Islet of Langerhans (tissue), 1 donor: ENCODE results near the gene SMTN.
A peak's percentile ranks its signal among the peaks of the same experiment; 100 is the strongest.
"Not testable (repeated sequence)": the region's sequence is repeated elsewhere in the genome, so short reads cannot be mapped to it uniquely, and the experiment has no call there.

ENCODE experiments used
- FAIRE-seq: peaks from one replicate; lab custom pipeline; 2011; peaks lifted over from hg19 to GRCh38; lab: Jason Lieb, UNC

The SMTN gene

DNA sequence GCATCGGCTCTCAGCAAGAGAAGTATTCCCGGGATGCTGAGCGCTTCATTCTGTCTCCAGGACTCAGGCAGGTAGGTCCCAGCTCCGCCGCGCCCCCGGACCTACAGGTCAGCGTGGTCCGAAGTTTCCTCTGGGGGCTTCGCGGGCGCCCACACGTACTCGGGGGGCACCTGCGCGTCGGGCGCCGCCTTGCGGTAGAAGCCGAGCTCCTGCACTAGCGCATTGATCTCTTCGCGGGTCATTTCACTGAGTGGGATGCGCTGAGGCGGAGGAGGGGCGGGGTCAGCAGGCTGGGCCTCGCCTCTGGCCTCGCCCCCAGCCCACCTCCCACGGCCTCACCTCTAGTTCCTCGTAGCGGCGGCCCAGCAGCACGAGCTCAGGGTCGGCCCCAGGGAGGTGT lies 23.8 kb downstream of the SMTN start:
- no peak for FAIRE-seq

DNA sequence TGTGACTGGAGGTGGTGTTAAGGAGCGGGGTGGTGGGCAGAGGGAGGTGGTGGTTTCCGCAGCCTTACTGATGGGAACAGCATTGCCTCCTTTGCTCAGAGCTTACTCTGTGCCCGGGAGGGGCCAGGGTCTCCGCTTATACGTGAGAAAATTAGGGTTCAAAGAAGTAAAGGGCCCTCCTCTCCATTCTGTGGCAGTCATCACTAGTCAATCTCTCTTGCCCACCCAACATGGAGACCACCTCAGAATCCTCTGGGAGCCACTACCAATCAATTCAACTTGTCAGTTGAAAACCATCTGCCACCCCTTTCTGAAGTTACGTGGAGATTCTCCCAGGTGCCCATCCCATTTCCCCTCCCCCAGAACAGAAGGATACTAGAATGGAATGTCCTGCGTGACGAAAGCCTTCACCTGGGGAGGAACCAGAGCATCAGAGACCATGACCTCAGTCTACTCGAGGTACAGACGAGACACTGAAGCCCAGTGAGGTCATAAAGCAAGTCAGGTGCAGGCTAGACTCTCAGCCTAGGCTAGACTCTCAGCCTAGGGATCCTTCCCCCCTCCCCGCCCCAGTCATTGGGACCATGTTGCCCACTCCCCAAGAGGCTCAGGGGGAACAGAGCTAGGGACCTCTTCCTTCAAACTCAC lies 24.3 kb downstream of the SMTN start:
- no peak for FAIRE-seq

DNA sequence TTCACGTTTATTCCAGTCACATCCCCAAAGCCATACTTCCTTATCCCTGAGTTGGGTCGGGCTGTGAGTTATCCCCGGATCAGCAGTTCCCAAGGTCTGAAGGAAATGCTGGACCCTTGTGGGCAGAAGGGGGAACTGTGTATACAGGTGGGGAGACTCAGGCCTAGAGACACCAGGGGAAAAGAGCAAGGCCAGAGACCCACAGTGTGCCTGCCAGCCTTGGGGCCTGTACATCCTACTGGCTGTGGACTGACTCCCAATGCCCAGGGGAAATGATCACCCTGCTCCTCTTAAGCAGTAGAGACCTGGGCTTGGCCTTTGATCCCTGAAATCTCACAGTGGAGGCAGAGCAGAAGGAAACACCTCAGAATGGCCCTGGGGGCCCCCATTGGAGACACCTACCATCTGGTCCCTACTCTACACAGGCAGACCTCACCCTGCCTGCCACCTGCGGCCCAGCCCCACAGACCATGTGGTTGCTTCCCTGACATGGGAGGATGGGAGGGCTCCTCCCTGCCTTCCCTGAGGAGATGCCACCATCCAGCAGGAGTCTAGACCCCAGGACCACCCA lies 25.0 kb downstream of the SMTN start:
- no peak for FAIRE-seq

DNA sequence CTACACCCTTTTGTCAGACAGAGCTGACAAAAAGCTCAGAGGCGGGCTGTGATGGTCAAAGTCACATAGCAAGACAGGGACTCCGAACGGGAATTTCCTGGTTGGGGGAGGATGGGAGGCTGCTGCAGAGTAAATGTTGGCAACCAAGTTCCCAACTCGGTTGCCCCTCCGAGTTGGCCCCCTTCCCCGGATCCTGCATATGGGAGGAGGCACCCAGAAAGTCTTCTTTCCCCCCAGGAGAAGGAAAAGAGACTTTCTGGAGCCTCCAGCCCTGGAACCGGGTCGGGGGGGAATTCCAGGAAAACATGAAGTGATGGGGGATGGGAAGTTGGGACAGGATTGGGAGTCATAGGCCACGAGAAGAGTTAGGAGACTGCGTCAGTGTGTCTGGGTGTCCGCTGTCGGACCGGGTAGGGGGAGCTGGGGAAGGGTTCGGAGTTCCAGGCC lies 25.6 kb downstream of the SMTN start:
- FAIRE-seq, result no peak

DNA sequence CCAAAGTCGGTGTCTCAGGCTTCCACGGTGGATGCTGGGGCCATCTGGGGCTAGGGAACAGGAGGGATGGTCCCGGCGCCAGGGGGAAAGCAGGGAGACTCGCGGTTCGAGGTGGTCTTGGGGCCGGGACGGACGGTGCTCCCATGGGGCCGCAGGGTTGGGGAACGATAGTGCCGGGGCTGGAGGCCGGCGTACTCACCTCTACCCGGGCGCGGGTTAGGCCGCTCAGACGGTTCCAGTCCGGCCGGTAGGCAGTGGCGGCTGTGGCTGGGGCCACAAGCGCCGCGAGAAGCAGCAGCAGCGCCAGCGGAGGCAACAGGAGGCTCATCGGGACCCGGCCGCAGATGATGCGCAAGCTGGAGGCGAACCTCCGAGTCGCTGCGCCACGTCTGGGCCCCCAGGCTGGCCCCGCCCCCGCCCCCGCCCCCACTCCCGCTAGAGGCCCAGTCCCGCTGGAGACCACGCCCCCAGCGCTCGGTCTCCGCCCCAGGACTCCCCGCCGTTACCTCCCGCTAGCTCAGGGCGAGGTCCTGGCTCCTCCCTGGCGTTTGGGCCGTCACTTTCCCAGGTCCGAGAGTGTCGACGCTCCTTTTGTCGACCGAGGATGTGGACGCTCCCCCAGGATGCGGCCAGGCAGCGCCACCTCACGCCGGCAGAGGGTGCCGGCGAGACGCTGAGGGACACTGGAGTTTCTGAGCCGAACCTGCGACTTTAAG lies 26.2 kb downstream of the SMTN start, which contains the start of gene SELENOM:
Gene SELENOM (minus strand): TSS at position 391 of the 716 bp plus-strand sequence. CDS start 63 bp downstream, at position 328.
- FAIRE-seq, result peak; percentile 33

DNA sequence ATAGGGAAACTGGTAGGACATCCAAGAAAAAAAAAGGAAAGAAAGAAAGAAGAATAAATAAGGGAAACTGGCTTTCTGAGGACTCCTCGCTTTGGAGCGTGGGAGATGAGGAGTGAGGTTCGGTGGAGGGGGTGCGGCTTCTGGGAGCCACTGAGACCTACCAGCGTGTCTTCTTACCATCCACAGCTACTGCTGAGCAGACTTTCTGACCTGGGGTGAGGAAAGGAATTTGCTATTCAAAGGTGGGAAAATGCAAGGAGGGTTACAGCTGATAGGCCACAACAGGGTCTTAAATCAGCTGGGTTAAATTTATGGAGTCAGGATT lies 26.7 kb downstream of the SMTN start:
- no peak for FAIRE-seq

DNA sequence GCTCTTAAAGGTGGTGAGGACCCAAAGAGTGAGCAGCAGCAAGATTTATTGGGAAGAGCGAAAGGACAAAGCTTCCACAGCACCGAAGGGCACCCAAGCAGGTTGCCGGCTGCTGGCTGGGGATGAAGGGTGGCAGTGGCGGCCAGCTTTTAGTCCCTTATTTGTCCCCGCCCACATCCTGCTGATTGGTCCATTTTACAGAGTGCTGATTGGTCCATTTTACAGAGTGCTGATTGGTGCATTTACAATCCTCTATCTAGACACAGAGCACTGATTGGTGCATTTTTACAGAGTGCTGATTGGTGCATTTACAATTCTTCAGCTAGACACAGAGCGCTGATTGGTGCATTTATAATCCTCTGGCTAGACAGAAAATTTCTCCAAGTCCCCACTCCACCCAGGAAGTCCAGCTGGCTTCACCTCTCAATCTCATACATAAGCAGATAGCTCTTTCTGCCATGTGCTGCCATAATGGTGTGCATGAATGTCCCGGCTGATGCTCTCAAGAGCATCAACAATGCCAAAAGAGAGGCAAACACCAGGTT lies 31.5 kb downstream of the SMTN start:
- FAIRE-seq, result not testable (repeated sequence)

DNA sequence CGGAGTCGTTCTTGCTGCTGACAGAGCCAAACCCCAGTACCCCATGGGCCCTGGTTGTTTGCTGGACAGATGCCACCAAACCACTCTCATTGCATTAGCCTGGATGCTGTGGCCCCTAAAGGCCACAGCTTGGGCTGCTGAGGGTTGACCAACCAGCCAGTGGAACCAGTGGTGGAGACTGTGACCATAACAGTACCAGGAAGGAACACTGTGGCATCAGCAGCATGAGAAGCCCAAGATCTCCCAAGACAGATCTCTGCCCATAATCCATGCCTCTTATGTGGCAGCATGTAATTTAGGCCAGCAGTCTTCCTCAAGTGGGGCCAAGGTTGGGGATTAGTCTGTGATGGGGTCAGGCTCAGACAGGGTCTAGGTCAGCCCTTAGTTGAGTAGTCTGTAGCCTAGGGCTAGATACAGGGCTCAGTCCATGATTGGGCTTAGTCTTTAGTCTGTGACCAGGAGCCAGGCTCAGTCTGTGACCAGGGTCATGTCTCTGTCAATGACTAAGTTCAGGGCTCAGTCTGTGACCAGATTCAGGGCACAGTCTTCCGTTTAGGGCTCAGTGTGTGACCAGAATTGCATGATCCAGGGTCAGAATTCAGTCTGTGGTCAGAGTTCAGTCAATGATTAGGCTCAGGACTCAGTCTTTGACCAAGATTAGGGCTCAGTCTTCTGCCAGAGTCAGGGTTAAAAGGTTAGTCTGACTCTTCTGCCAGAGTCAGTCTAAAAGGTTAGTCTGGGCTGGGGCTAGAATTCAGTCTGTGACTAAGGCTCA lies 37.1 kb downstream of the SMTN start:
- FAIRE-seq, result no peak

DNA sequence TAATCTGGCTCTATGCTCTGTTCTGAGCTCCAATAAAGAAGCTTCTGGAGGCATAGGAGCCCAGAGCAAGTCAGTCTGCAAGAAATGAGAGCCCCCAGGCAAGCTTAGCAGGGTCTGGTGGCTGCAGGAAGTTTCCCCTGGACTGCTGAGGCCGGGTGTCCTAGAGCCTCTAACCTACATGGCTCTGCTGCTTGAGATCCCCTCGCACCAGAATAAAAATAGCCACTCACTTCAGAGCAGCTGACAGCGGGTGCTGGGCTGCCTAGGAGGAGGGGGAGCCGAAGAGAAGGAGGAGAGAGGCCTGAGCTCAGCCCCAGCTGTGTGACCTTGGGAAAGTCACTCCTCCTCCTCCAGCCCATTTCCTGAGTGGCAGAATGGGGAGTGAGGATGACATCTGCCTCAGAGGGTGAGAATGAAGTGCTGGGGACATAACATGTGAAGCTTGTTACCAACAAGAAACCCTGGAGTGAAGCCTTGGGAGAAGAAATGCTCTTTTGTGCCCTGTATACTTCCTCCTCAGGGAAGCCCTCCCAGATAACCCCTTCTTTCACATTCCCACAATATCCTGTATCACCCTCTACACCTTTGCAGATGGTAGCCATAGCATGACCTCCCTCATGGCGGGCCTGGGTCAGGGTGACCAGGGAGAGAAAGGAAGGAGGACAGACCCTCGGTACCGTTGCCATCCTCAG lies 38.1 kb downstream of the SMTN start:
- FAIRE-seq, result no peak

DNA sequence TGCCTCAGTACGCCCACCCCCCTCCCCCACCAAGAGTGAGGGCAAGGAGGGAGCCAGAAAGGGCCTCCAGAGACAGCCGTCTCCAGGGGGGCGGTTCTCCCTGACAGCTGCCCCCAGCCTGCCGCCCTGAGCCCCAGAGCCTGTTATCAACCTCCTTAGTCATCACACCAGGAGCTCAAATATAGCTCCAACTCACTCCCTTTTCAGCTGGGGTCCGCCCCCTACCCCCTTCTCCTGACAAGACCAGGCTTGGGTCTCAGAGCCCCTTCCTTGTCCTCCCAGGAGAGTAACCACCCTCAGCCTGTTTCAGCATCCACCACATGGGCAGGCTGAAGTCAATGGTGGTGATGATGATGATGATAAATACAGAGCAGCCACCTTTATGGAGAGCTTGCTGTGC lies 39.1 kb downstream of the SMTN start:
- no peak for FAIRE-seq

DNA sequence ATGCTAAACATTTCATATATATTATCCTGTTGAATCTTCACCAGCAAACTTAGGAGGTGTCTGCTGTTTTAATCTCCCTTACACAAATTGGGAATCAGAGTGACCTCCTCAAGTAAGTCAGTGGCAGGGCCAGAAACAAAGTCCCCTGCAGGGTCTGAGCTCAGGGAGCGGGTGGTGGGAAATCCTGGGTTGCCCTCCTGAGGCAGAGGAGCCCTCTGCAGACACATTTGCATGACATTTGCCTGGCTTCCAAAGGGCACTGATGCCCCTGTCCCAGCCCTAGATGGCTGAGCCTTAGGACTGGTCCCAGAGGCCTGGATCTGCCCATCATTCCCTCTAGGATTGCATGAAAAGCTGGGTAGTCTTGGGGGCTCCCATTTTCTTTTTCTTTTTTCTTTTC lies 39.5 kb downstream of the SMTN start:
- FAIRE-seq, result no peak

DNA sequence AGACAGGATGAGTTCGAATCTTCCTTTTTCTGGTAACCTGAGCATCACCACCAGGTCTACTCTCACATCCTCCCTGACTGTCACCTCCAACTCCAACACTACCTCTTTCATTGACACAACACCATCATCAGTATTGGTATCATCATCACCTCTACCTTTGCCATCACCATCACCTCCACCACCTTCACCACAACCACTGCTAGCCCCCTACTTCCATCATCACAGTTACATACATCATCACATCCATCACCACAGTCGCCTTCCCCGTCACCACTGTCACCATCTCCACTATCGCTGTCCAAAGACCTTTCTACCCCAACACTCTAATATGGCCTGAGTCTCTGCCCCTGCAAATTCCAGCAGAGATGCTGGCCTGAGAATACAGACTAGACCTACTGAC lies 40.3 kb downstream of the SMTN start:
- FAIRE-seq, result no peak

DNA sequence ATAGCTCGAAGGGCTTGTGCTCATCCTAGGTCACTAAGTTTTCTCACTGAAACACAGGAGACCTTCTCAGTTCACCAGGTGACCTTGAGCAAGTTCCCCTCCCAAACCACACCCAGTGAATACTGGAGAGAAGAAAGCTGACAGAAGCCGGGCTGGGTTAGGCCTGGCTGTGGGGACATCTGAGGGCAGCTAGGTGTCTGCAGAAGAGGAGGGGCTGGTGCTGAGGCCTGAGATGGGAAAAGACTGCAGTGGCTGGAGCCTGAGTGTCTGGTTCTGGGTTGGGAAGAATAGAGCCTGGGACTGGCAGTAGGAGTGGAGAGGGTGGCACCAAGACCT lies 41.0 kb downstream of the SMTN start:
- FAIRE-seq, result no peak

DNA sequence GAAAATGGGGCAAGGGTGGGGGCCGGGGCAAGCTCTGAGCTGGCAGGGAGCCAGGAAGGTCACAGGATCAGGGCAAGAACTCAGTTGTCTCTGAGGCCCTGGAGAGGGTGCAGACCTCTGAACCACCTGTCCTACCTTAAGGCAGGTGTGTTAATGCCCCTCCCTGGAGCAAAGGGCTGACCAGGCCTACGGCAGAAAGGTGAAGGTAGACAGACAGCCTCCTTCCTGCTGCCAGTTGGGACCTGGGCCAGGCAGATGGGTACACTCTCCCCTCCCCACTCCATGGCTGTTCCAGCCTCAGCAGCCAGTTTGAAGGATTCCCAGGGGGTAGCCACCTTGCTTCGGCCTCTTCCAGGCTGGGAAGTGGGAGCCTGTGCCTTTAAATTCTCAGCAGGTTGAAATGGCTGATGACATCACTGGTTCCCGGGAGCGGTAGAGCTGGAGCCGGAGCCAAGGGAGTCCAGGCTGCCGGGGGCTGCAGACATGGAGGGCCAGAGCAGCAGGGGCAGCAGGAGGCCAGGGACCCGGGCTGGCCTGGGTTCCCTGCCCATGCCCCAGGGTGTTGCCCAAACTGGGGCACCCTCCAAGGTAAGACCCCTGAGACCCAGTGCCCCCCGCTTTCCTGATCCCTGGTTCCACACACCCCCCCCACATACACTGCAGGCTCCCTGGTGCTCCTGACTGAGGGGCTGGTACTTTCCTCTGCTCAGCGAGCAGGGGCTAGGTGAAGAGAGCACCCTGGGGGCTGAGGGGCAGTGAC lies 41.6 kb downstream of the SMTN start, which contains the start of gene INPP5J:
Gene INPP5J (plus strand): TSS at position 435 of the 760 bp plus-strand sequence. CDS start 49 bp downstream, at position 484.
- no peak for FAIRE-seq

DNA sequence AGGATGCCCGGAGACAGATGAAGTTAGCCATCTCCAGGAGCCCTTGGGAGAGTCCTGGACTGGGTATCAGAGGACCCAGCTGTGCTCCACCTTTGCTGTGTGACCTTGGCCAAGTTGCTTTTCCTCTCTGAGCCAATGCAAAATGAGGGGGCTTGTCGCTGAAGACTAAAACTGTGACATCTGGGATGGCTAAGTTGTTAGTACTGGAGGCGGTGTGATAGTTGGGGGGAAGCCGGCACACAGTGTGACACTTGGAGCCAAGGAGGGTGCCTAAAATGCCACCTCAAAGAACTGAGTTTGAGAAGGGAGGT lies 42.1 kb downstream of the SMTN start:
- no peak for FAIRE-seq

DNA sequence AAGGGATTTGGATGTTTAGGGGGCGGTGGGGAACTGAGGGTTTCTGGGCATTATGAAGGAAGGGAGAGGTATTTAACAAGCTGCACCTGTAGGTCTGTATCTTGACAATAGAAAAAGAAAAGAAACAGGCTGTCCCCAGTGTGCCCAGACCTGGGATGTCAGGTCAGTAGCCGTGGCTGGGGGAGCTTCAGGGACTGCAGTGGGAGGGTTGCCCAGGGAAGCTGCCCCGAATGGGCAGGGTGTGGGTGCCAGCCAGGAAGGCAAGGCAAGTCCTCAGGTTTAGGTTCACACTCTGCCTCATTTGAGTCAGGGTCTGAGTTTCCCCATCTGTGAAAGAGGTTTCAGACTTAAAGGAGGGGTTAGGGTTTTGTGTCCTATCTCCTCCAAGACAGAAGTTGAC lies 43.2 kb downstream of the SMTN start:
- FAIRE-seq, result no peak

DNA sequence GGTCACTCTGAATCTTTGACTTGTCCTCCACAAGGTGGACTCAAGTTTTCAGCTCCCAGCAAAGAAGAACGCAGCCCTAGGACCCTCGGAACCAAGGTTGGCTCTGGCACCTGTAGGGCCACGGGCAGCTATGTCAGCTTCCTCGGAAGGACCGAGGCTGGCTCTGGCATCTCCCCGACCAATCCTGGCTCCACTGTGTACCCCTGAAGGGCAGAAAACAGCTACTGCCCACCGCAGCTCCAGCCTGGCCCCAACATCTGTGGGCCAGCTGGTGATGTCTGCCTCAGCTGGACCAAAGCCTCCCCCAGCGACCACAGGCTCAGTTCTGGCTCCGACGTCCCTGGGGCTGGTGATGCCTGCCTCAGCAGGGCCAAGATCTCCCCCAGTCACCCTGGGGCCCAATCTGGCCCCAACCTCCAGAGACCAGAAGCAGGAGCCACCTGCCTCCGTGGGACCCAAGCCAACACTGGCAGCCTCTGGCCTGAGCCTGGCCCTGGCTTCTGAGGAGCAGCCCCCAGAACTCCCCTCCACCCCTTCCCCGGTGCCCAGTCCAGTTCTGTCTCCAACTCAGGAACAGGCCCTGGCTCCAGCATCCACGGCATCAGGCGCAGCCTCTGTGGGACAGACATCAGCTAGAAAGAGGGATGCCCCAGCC lies 43.8 kb downstream of the SMTN start:
- FAIRE-seq, result no peak

DNA sequence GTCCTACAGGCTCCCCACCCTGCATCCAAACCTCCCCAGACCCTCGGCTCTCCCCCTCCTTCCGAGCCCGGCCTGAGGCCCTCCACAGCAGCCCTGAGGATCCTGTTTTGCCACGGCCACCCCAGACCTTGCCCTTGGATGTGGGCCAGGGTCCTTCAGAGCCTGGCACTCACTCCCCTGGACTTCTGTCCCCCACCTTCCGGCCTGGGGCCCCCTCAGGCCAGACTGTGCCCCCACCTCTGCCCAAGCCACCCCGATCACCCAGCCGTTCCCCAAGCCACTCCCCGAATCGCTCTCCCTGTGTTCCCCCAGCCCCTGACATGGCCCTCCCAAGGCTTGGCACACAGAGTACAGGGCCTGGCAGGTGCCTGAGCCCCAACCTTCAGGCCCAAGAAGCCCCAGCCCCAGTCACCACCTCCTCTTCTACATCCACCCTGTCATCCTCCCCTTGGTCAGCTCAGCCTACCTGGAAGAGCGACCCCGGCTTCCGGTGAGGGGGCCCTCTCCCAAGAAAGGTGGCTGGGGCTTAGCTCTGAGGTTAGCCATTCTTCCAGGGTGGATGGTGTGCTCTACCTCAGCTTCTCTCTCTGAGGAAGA lies 44.5 kb downstream of the SMTN start:
- FAIRE-seq, result no peak

DNA sequence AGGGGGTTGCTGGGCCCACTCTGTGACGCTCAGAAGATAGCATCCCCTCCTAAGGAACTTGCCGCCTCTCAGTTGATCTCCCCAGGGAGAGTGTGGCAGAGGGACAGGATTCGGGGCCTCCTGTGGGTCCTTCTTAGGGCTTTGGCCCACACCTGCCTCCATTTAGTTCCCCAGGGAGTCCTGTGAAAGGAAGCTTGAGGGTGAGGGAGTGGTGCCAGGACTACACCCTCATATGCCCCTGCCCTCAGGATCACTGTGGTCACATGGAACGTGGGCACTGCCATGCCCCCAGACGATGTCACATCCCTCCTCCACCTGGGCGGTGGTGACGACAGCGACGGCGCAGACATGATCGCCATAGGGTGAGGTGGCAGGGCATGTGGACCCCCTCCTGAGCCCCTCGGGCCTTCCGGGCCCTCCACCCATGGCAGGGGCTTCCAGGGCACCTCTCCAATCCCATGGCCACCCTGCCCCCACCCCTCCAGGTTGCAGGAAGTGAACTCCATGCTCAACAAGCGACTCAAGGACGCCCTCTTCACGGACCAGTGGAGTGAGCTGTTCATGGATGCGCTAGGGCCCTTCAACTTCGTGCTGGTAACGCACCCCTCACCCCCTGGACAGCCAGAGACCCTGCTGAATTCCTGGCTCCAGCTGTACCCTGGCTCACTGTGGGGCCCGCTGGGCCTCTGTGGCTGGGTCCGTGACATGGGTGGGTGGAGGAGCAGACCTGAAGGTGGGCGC lies 45.2 kb downstream of the SMTN start:
- FAIRE-seq, result no peak

DNA sequence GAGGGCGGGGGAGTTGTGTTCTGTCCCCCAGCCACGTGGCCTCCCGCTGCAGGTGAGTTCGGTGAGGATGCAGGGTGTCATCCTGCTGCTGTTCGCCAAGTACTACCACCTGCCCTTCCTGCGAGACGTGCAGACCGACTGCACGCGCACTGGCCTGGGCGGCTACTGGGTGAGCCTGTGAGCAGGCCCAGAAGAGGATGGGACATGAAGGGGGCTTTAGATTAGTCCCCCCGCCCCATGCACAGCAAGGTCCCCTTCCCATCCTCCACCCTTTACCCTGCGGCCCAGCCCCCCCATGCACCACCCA lies 45.7 kb downstream of the SMTN start:
- no peak for FAIRE-seq
